Kidney epithelial cell (primary cell): ENCODE data around the gene ARHGEF10L. TPM values are rescaled to one million over a fixed set of nuclear protein-coding genes. Genes with fewer than 3 reads are reported as not detected.

ENCODE experiments used
- DNase-seq: peaks from one replicate; pipeline ENCODE4 v3.0.0-alpha.2; 2010; ENCODE audit warnings: low read depth
- H3K27me3 ChIP-seq: 2 replicates; pipeline ENCODE4 v1.6.0; 2011; ENCODE audit warnings: low read length; ENCODE audit not compliant: control insufficient read depth, insufficient read depth
- H3K36me3 ChIP-seq: 2 replicates; pipeline ENCODE4 v1.5.1; 2011; ENCODE audit warnings: low read length; ENCODE audit not compliant: control insufficient read depth, insufficient read depth
- H3K4me3 ChIP-seq: 2 replicates; pipeline ENCODE4 v1.5.1; 2011; ENCODE audit warnings: low read depth, mild to moderate bottlenecking, control low read depth, low read length
- CTCF ChIP-seq: IDR thresholded peaks from 2 replicates; pipeline ENCODE4 v1.5.1; 2011; ENCODE audit warnings: mild to moderate bottlenecking, moderate library complexity, low read length, control low read depth, inconsistent platforms; ENCODE audit not compliant: insufficient read depth, poor library complexity, severe bottlenecking
- total RNA-seq: library from RNA; depleted of rRNA; stranded (reverse); fragments of >200 nt; gene quantifications from 2 replicates; pipeline ENCODE4 v1.2.3, GENCODE V29; 2015

ARHGEF10L gene
- total RNA-seq, 1 donor from 2014 or later: 23.5 TPM

GRCh38 chr1:17544776-17545350 lies 5.4 kb downstream of the ARHGEF10L start:
- DNase-seq: no peak
- no peak for TF ChIP-seq CTCF
- Histone ChIP-seq H3K4me3 (no peak overlapping the region), H3K27me3 (no peaks in the 10 kb centered on the region), H3K36me3 (no peaks in the 10 kb centered on the region)

- DNase-seq: no peak
- no peak for TF ChIP-seq CTCF
- H3K27me3 ChIP-seq: no peaks in the 10 kb centered on the region
- H3K4me3 ChIP-seq: no peak overlapping the region
- H3K36me3 ChIP-seq: no peaks in the 10 kb centered on the region
Measured at GRCh38 chr1:17545356-17545755, 5.9 kb downstream of the ARHGEF10L start.

- DNase-seq: no peak
- Histone ChIP-seq H3K36me3 (no peaks in the 10 kb centered on the region), H3K27me3 (no peaks in the 10 kb centered on the region), H3K4me3 (no peak overlapping the region)
- TF ChIP-seq CTCF: no peak
Measured at GRCh38 chr1:17546946-17547670, 7.6 kb downstream of the ARHGEF10L start.

- no peak for DNase-seq
- no peak overlapping the region for H3K4me3 ChIP-seq
- H3K36me3 ChIP-seq: no peaks in the 10 kb centered on the region
- H3K27me3 ChIP-seq: no peaks in the 10 kb centered on the region
- no peak for TF ChIP-seq CTCF
Measured at GRCh38 chr1:17549384-17549783, 9.9 kb downstream of the ARHGEF10L start.

GRCh38 chr1:17550729-17551584 lies 11.5 kb downstream of the ARHGEF10L start:
- TF ChIP-seq CTCF: no peak
- Histone ChIP-seq H3K36me3 (no peaks in the 10 kb centered on the region), H3K27me3 (no peaks in the 10 kb centered on the region), H3K4me3 (no peak overlapping the region)
- peak; percentile 56 for DNase-seq
